Prostate gland (tissue), 2 donors: ENCODE results near the gene MAP3K4. TPM values are rescaled to one million over a fixed set of nuclear protein-coding genes. Genes with fewer than 3 reads are reported as not detected.
A peak's percentile ranks its signal among the peaks of the same experiment; 100 is the strongest.

Source experiments
- DNase-seq: peaks from one replicate; pipeline ENCODE4 v3.0.0-alpha.2; 2019; ENCODE audit warnings: low spot score
- H3K27ac ChIP-seq, 2 donors: fragments of 200-600 bp; sonication (generic); 2 replicates each; pipeline ENCODE4 v1.5.1; 2017 to 2019
- H3K27me3 ChIP-seq: fragments of 200-600 bp; sonication (generic); replicated peaks from 2 replicates; pipeline ENCODE4 v1.5.1; 2019; ENCODE audit not compliant: insufficient read depth
- H3K36me3 ChIP-seq, 2 donors: fragments of 200-600 bp; sonication (generic); 1 replicate in 1 of 2; 2 replicates in 1 of 2; pipeline versions ENCODE4 v1.5.1 to v1.8.1; 2017 to 2019
- H3K4me1 ChIP-seq: fragments of 200-600 bp; sonication (generic); replicated peaks from 2 replicates; pipeline ENCODE4 v1.5.1; 2019
- H3K4me3 ChIP-seq, 2 donors: fragments of 200-600 bp; sonication (generic); 2 replicates each; pipeline ENCODE4 v1.5.1; 2017 to 2019
- H3K9me3 ChIP-seq: fragments of 200-600 bp; sonication (generic); 2 replicates; pipeline ENCODE4 v1.5.1; 2017
- CTCF ChIP-seq, 4 experiments: fragments of 200-600 bp in 2 of 4; fragments of 450-650 bp in 2 of 4; sonication (generic) in 2 of 4; IDR thresholded peaks; 1 replicate in 3 of 4; 2 replicates in 1 of 4; pipeline ENCODE4 v1.5.1; 2016 to 2019; ENCODE audit warnings: antibody characterized with exemption in 4 of 4, mild to moderate bottlenecking in 2 of 4, moderate library complexity in 2 of 4
- POLR2A ChIP-seq: fragments of 450-650 bp; IDR thresholded peaks from one replicate; pipeline ENCODE4 v1.6.1; 2016; ENCODE audit warnings: antibody characterized with exemption, mild to moderate bottlenecking
- POLR2AphosphoS5 ChIP-seq: sonication (generic); formaldehyde crosslinking; IDR thresholded peaks from one replicate; pipeline ENCODE4 v1.6.1; 2017; ENCODE audit warnings: antibody characterized with exemption
- WGBS: methylation state at CpG from one replicate; pipeline ENCODE4 v1.1.5; 2018; 5-methylcytosine and 5-hydroxymethylcytosine counted together
- intact Hi-C: fragments of 100-400 bp; cut with DNase I; formaldehyde crosslinking; loops from one replicate; pipeline ENCODE4 v1.14.2; 2022
- total RNA-seq, 2 donors: library from RNA; depleted of rRNA; stranded (reverse); fragments of >200 nt; gene quantifications; one replicate each; pipeline ENCODE4 v1.1.0, GENCODE V29; 2016

MAP3K4 gene
- total RNA-seq, 2 donors from 2014 or later = 26.2 to 59.2 TPM

- 92% methylated on average over 9 of the region's 9 CpGs for WGBS
- Histone ChIP-seq H3K9me3 (no peaks in the 10 kb centered on the region), H3K36me3 (no peaks in the 10 kb centered on the region), H3K27me3 (no peaks in the 10 kb centered on the region), H3K27ac (no peak overlapping the region), H3K4me3 (no peak overlapping the region), H3K4me1 (no peaks in the 10 kb centered on the region)
- intact Hi-C loops = loop anchor here (5.0 kb wide), 1 partner anchor 220 kb away; no protein-coding TSS in a partner anchor
- no peak for DNase-seq
- TF ChIP-seq CTCF (IDR thresholded peaks at IDR 0.05) = no peak
- no peak for TF ChIP-seq POLR2AphosphoS5
- TF ChIP-seq POLR2A = no peak
Measured at GRCh38 chr6:161152527-161152862, 160.9 kb downstream of the MAP3K4 start.

- DNase-seq = no peak
- no peaks in the 10 kb centered on the region for H3K4me1 ChIP-seq
- TF ChIP-seq CTCF (IDR thresholded peaks at IDR 0.05) (peak in 3 of 4 experiments; percentile 12 to 46 (median 44)), POLR2AphosphoS5 (no peak)
- H3K27ac ChIP-seq = no peak overlapping the region
- no peaks in the 10 kb centered on the region for H3K9me3 ChIP-seq
- no peaks in the 10 kb centered on the region for H3K27me3 ChIP-seq
- no peak overlapping the region for H3K4me3 ChIP-seq
- 87% methylated on average over 18 of the region's 18 CpGs for WGBS
- intact Hi-C loops = loop anchor here (5.0 kb wide), 1 partner anchor 219 kb away; no protein-coding TSS in a partner anchor
- H3K36me3 ChIP-seq = no peaks in the 10 kb centered on the region
Measured at GRCh38 chr6:161152907-161153662, 161.5 kb downstream of the MAP3K4 start.

- WGBS = 96% methylated on average over 9 of the region's 10 CpGs
- H3K36me3 ChIP-seq = no peaks in the 10 kb centered on the region
- no peaks in the 10 kb centered on the region for H3K9me3 ChIP-seq
- DNase-seq = no peak
- H3K27ac ChIP-seq = no peak overlapping the region
- no peak overlapping the region for H3K4me3 ChIP-seq
- no peaks in the 10 kb centered on the region for H3K27me3 ChIP-seq
- no peaks in the 10 kb centered on the region for H3K4me1 ChIP-seq
- TF ChIP-seq POLR2AphosphoS5 = no peak
- no peak for TF ChIP-seq CTCF (IDR thresholded peaks at IDR 0.05)
- no peak for TF ChIP-seq POLR2A
- intact Hi-C loops = loop anchor here (5.0 kb wide), 1 partner anchor 219 kb away; no protein-coding TSS in a partner anchor
Measured at GRCh38 chr6:161153725-161154124, 162.2 kb downstream of the MAP3K4 start.

GRCh38 chr6:161154796-161155335, 163.3 kb downstream of the MAP3K4 start:
- 93% methylated on average over 12 of the region's 13 CpGs for WGBS
- no peaks in the 10 kb centered on the region for H3K9me3 ChIP-seq
- H3K4me3 ChIP-seq = no peak overlapping the region
- H3K4me1 ChIP-seq = no peaks in the 10 kb centered on the region
- DNase-seq = no peak
- H3K27ac ChIP-seq = no peak overlapping the region
- H3K27me3 ChIP-seq = no peaks in the 10 kb centered on the region
- TF ChIP-seq POLR2A (no peak), POLR2AphosphoS5 (no peak)
- no peaks in the 10 kb centered on the region for H3K36me3 ChIP-seq
- intact Hi-C loops = loop anchor here (5.0 kb wide), 1 partner anchor 217 kb away; no protein-coding TSS in a partner anchor

GRCh38 chr6:161161121-161161520, 169.6 kb downstream of the MAP3K4 start:
- 98% methylated on average over 15 of the region's 15 CpGs for WGBS
- H3K36me3 ChIP-seq = no peaks in the 10 kb centered on the region
- no peaks in the 10 kb centered on the region for H3K27me3 ChIP-seq
- TF ChIP-seq CTCF (IDR thresholded peaks at IDR 0.05) (no peak), POLR2A (no peak), POLR2AphosphoS5 (no peak)
- H3K4me3 ChIP-seq = no peak overlapping the region
- no peak for DNase-seq
- no peak overlapping the region for H3K27ac ChIP-seq
- no peaks in the 10 kb centered on the region for H3K9me3 ChIP-seq
- intact Hi-C loops = no loop called here
- peaks cover 3% of the 10 kb centered on the region for H3K4me1 ChIP-seq
